ENCODE measurements around the gene UGT2B15. TPM values are rescaled to one million over a fixed set of nuclear protein-coding genes. Genes with fewer than 3 reads are reported as not detected.

Gene UGT2B15
- total and polyA plus RNA-seq, 2 donors (not counting 1 experiment from before 2014, with no cell fraction given) = not detected

GRCh38 chr4:68597482-68597881 is 73.0 kb downstream of the UGT2B15 start:
- no peak overlapping the region for H3K4me3 ChIP-seq (replicated peaks in 1 of 4; ENCODE audit: control extremely low read depth in 1 of 4, insufficient read depth in 1 of 4, low read depth in 3 of 4, low read length in 4 of 4)
- no peaks in the 10 kb centered on the region for H3K27me3 ChIP-seq (ENCODE audit: control insufficient read depth, insufficient read depth, low read length)
- H3K9me3 ChIP-seq (ENCODE audit: control insufficient read depth, insufficient read depth, low read depth, low read length) = no peaks in the 10 kb centered on the region
- H3K9ac ChIP-seq (ENCODE audit: insufficient read depth, low read length) = no peak overlapping the region
- H3K27ac ChIP-seq (ENCODE audit: insufficient read depth, low read length) = no peak overlapping the region
- H3K4me2 ChIP-seq (ENCODE audit: extremely low read depth, insufficient read depth, low read length) = no peak overlapping the region
- no peak for DNase-seq (ENCODE audit: low read depth in 2 of 2)
- H4K20me1 ChIP-seq (ENCODE audit: control insufficient read depth, extremely low read depth, insufficient read depth, low read length) = no peaks in the 10 kb centered on the region
- TF ChIP-seq EZH2 (IDR thresholded peaks at IDR 0.05; ENCODE audit: low read length, missing control alignments) = no peak
- TF ChIP-seq, protein P1, sequence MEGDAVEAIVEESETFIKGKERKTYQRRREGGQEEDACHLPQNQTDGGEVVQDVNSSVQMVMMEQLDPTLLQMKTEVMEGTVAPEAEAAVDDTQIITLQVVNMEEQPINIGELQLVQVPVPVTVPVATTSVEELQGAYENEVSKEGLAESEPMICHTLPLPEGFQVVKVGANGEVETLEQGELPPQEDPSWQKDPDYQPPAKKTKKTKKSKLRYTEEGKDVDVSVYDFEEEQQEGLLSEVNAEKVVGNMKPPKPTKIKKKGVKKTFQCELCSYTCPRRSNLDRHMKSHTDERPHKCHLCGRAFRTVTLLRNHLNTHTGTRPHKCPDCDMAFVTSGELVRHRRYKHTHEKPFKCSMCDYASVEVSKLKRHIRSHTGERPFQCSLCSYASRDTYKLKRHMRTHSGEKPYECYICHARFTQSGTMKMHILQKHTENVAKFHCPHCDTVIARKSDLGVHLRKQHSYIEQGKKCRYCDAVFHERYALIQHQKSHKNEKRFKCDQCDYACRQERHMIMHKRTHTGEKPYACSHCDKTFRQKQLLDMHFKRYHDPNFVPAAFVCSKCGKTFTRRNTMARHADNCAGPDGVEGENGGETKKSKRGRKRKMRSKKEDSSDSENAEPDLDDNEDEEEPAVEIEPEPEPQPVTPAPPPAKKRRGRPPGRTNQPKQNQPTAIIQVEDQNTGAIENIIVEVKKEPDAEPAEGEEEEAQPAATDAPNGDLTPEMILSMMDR (conservative IDR thresholded peaks at IDR 0.05 in 1 of 2, IDR thresholded peaks at IDR 0.05 in 1 of 2; ENCODE audit: low read depth in 1 of 2, low read length in 2 of 2) = no peak
- H2AFZ ChIP-seq (ENCODE audit: low read length) = no peak overlapping the region
- no peaks in the 10 kb centered on the region for H3K79me2 ChIP-seq (ENCODE audit: control insufficient read depth, insufficient read depth, low read length)
- no peaks in the 10 kb centered on the region for H3K4me1 ChIP-seq (ENCODE audit: control insufficient read depth, extremely low read depth, insufficient read depth, low read length)
- no peaks in the 10 kb centered on the region for H3K36me3 ChIP-seq (ENCODE audit: control insufficient read depth, insufficient read depth, low read length)

Other genes starting within 250 kb of the UGT2B15 start
- gene TMPRSS11E, start 223.2 kb downstream of the UGT2B15 start, total RNA-seq = not detected in 2 replicates
- not detected in 2 replicates for gene TMPRSS11E, start 223.2 kb downstream of the UGT2B15 start, polyA plus RNA-seq
- not detected in 2 replicates for gene UGT2B17, start 94.3 kb downstream of the UGT2B15 start, total RNA-seq
- not detected in 2 replicates for gene UGT2B17, start 94.3 kb downstream of the UGT2B15 start, polyA plus RNA-seq
- not detected in 2 replicates for gene UGT2B10, start 145.3 kb upstream of the UGT2B15 start, total RNA-seq
- gene UGT2B10, start 145.3 kb upstream of the UGT2B15 start, polyA plus RNA-seq = not detected in 2 replicates